HG03060 (cell line): ENCODE measurements around the gene HEATR5A.
"Not testable (repeated sequence)": the region's sequence is repeated elsewhere in the genome, so short reads cannot be mapped to it uniquely, and the experiment has no call there.

Source experiments
- ATAC-seq: cut with Tn5 transposase; IDR thresholded peaks from one replicate; pipeline ENCODE4 v1.9.1; 2021; ENCODE audit warnings: low read depth, moderate number of reproducible peaks; ENCODE audit not compliant: unreplicated experiment

The HEATR5A gene

GRCh38 chr14:31292937-31293616 lies 127.3 kb downstream of the HEATR5A start:
- no peak for ATAC-seq

- no peak for ATAC-seq
Measured at GRCh38 chr14:31291210-31291609, 129.1 kb downstream of the HEATR5A start.

- ATAC-seq: no peak
Measured at GRCh38 chr14:31287294-31287972, 132.9 kb downstream of the HEATR5A start.

- ATAC-seq: no peak
Measured at GRCh38 chr14:31286456-31287293, 133.7 kb downstream of the HEATR5A start.

- no peak for ATAC-seq
Measured at GRCh38 chr14:31283578-31284252, 136.6 kb downstream of the HEATR5A start.

GRCh38 chr14:31283153-31283552 lies 137.2 kb downstream of the HEATR5A start:
- ATAC-seq: no peak

- no peak for ATAC-seq
Measured at GRCh38 chr14:31280871-31281220, 139.5 kb downstream of the HEATR5A start.

GRCh38 chr14:31280132-31280870 lies 140.0 kb downstream of the HEATR5A start:
- ATAC-seq: no peak

GRCh38 chr14:31278883-31279282 lies 141.5 kb downstream of the HEATR5A start:
- ATAC-seq: no peak

- no peak for ATAC-seq
Measured at GRCh38 chr14:31277085-31277484, 143.3 kb downstream of the HEATR5A start.

- not testable (repeated sequence) for ATAC-seq
Measured at GRCh38 chr14:31276417-31276816, 143.9 kb downstream of the HEATR5A start.

- no peak for ATAC-seq
Measured at GRCh38 chr14:31275731-31276130, 144.6 kb downstream of the HEATR5A start.

- ATAC-seq: no peak
Measured at GRCh38 chr14:31271648-31272047, 148.7 kb downstream of the HEATR5A start.

GRCh38 chr14:31270196-31270772 lies 150.1 kb downstream of the HEATR5A start:
- no peak for ATAC-seq

GRCh38 chr14:31269634-31270195 lies 150.6 kb downstream of the HEATR5A start:
- no peak for ATAC-seq

GRCh38 chr14:31268216-31268615 lies 152.1 kb downstream of the HEATR5A start:
- ATAC-seq: no peak

- no peak for ATAC-seq
Measured at GRCh38 chr14:31266437-31267331, 153.7 kb downstream of the HEATR5A start.

GRCh38 chr14:31265701-31266398 lies 154.5 kb downstream of the HEATR5A start:
- ATAC-seq: no peak
